CD4-positive, alpha-beta T cell (primary cell): ENCODE data around the gene PTPRM. TPM values are rescaled to one million over a fixed set of nuclear protein-coding genes. Genes with fewer than 3 reads are reported as not detected.

Experiments used
- ATAC-seq: fragments of 200-7000 bp; cut with Tn5 transposase; one replicate; pipeline ENCODE4 v1.10.0; 2022; ENCODE audit warnings: mild to moderate bottlenecking; ENCODE audit not compliant: poor library complexity
- CTCF ChIA-PET: fragments of 350-600 bp; sonication (Branson Sonifier 250); formaldehyde crosslinking; loops from one replicate; lab custom pipeline; 2021; ENCODE audit warnings: antibody characterized with exemption, inconsistent platforms; lab: Charles Lee
- POLR2A ChIA-PET: fragments of 350-600 bp; sonication (Branson Sonifier 250); formaldehyde crosslinking; loops from one replicate; lab custom pipeline; 2021; ENCODE audit warnings: antibody characterized with exemption, inconsistent platforms; lab: Charles Lee
- DNase-seq, 14 experiments: peaks; one replicate each; pipeline ENCODE4 v3.0.0-alpha.2; 2013 to 2020; ENCODE audit warnings: mixed read lengths in 2 of 14
- H3K27ac ChIP-seq, 2 donors: one replicate each; pipeline versions ENCODE4 v1.5.1 to v1.7.0; 2013; ENCODE audit warnings: low read length in 2 of 2, low read depth in 1 of 2, mild to moderate bottlenecking in 1 of 2
- H3K27me3 ChIP-seq, 2 experiments: 1 replicate in 1 of 2; 2 replicates in 1 of 2; pipeline versions ENCODE4 v1.6.1 to v1.7.0; 2013; ENCODE audit warnings: low read length in 2 of 2, control low read depth in 1 of 2, mild to moderate bottlenecking in 1 of 2, moderate library complexity in 1 of 2; ENCODE audit not compliant: insufficient read depth in 2 of 2, control insufficient read depth in 1 of 2
- H3K36me3 ChIP-seq: one replicate; pipeline ENCODE4 v1.6.1; 2013; ENCODE audit warnings: low read length, control low read depth; ENCODE audit not compliant: insufficient read depth
- H3K4me1 ChIP-seq: one replicate; pipeline ENCODE4 v1.6.1; 2013; ENCODE audit warnings: low read length, control low read depth; ENCODE audit not compliant: insufficient read depth
- H3K4me3 ChIP-seq: one replicate; pipeline ENCODE4 v1.5.1; 2013; ENCODE audit warnings: mild to moderate bottlenecking, low read length, moderate library complexity
- H3K9me3 ChIP-seq, 2 experiments: 1 replicate in 1 of 2; 2 replicates in 1 of 2; pipeline versions ENCODE4 v1.6.1 to v1.7.0; 2013; ENCODE audit warnings: low read length in 2 of 2, mild to moderate bottlenecking in 2 of 2, control low read depth in 1 of 2, moderate library complexity in 1 of 2; ENCODE audit not compliant: control insufficient read depth in 1 of 2, insufficient read depth in 1 of 2
- H3K27ac Mint-ChIP-seq: one replicate; pipeline ENCODE4 v1.8.0; 2020; ENCODE audit warnings: mixed read lengths
- H3K27me3 Mint-ChIP-seq: one replicate; pipeline ENCODE4 v1.8.0; 2021; ENCODE audit warnings: mixed read lengths
- H3K36me3 Mint-ChIP-seq: one replicate; pipeline ENCODE4 v1.8.0; 2021; ENCODE audit warnings: low read depth, mixed read lengths
- H3K4me1 Mint-ChIP-seq: one replicate; pipeline ENCODE4 v1.8.0; 2021; ENCODE audit warnings: low read depth, mixed read lengths
- H3K4me3 Mint-ChIP-seq: one replicate; pipeline ENCODE4 v1.8.0; 2020; ENCODE audit warnings: mild to moderate bottlenecking, mixed read lengths
- H3K9me3 Mint-ChIP-seq: one replicate; pipeline ENCODE4 v1.8.0; 2020; ENCODE audit warnings: mixed read lengths
- intact Hi-C, 2 experiments: fragments of 100-400 bp; cut with DNase I in 1 of 2; cut with micrococcal nuclease in 1 of 2; formaldehyde crosslinking; loops; one replicate each; pipeline versions ENCODE4 v1.15.1 to v1.9.0; 2023 to 2025; cut with DNase I, micrococcal nuclease
- total RNA-seq, 174 experiments: library from RNA in 2 of 174; stranded (reverse) in 2 of 174; gene quantifications; one replicate each; pipeline ENCODE4 v1.2.3 and lab custom pipeline; 2021 to 2026
- TF ChIP-seq, protein P1 (sequence below): fragments of 200-600 bp; IDR thresholded peaks from one replicate; pipeline ENCODE4 v1.8.0; 2022; ENCODE audit warnings: antibody characterized with exemption, mild to moderate bottlenecking

PTPRM gene
- total RNA-seq, 2 experiments from 2014 or later = 21.7 to 21.9 TPM

- no peaks in the 10 kb centered on the region for H3K27me3 ChIP-seq
- H3K36me3 Mint-ChIP-seq = no peaks in the 10 kb centered on the region
- intact Hi-C loops = no loop called here
- no peak overlapping the region for H3K4me3 ChIP-seq
- H3K36me3 ChIP-seq = no peaks in the 10 kb centered on the region
- H3K27me3 Mint-ChIP-seq = no peaks in the 10 kb centered on the region
- ATAC-seq (no peak), DNase-seq (no peak)
- peaks cover 11% of the 10 kb centered on the region for H3K4me1 Mint-ChIP-seq
- H3K4me3 Mint-ChIP-seq = no peak overlapping the region
- H3K9me3 ChIP-seq = no peaks in the 10 kb centered on the region
- CTCF ChIA-PET = no interaction called here
- peaks cover 12% of the 10 kb centered on the region for H3K9me3 Mint-ChIP-seq
- no peak overlapping the region for H3K27ac ChIP-seq
- H3K27ac Mint-ChIP-seq = no peak overlapping the region
- TF ChIP-seq, protein P1, sequence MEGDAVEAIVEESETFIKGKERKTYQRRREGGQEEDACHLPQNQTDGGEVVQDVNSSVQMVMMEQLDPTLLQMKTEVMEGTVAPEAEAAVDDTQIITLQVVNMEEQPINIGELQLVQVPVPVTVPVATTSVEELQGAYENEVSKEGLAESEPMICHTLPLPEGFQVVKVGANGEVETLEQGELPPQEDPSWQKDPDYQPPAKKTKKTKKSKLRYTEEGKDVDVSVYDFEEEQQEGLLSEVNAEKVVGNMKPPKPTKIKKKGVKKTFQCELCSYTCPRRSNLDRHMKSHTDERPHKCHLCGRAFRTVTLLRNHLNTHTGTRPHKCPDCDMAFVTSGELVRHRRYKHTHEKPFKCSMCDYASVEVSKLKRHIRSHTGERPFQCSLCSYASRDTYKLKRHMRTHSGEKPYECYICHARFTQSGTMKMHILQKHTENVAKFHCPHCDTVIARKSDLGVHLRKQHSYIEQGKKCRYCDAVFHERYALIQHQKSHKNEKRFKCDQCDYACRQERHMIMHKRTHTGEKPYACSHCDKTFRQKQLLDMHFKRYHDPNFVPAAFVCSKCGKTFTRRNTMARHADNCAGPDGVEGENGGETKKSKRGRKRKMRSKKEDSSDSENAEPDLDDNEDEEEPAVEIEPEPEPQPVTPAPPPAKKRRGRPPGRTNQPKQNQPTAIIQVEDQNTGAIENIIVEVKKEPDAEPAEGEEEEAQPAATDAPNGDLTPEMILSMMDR = no peak
- POLR2A ChIA-PET = no interaction called here
- H3K4me1 ChIP-seq = no peaks in the 10 kb centered on the region
These were observed 662.7 kb downstream of the PTPRM start for GRCh38 chr18:8229787-8230186.

DNA sequence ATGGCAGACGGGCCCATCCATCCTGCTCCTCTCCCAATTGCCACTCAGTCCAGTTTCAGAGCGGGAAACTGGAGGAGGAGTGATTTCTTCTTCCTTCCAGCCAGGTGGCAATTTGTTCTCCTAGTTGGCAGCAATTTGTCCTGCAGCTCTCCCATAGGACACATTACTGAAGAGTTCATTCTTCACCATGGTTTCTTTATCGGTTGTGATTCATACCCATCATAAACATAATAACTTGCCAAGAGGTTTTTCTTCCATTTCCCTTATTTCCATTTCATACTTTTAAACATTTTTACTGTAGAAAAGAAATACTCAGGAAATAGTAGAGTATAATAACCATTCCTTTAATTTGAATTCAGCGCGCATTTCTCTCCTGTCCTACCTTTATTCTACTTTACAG is 664.2 kb downstream of the PTPRM start:
- intact Hi-C loops = no loop called here
- Mint-ChIP-seq H3K4me1 (peaks cover 11% of the 10 kb centered on the region), H3K4me3 (no peak overlapping the region), H3K27ac (no peak overlapping the region), H3K27me3 (no peaks in the 10 kb centered on the region), H3K9me3 (peaks cover 9% of the 10 kb centered on the region), H3K36me3 (no peaks in the 10 kb centered on the region)
- Histone ChIP-seq H3K27me3 (no peaks in the 10 kb centered on the region), H3K9me3 (no peaks in the 10 kb centered on the region), H3K4me1 (no peaks in the 10 kb centered on the region), H3K36me3 (no peaks in the 10 kb centered on the region), H3K4me3 (no peak overlapping the region), H3K27ac (no peak overlapping the region)
- ChIA-PET POLR2A (no interaction called here), CTCF (no interaction called here)
- ATAC-seq (no peak), DNase-seq (no peak)
- TF ChIP-seq, protein P1 = no peak

GRCh38 chr18:8232791-8233190 is 665.7 kb downstream of the PTPRM start:
- ATAC-seq (no peak), DNase-seq (no peak)
- Histone ChIP-seq H3K9me3 (no peaks in the 10 kb centered on the region), H3K4me3 (no peak overlapping the region), H3K4me1 (no peaks in the 10 kb centered on the region), H3K36me3 (no peaks in the 10 kb centered on the region), H3K27ac (no peak overlapping the region), H3K27me3 (no peaks in the 10 kb centered on the region)
- Mint-ChIP-seq H3K27ac (peak overlapping the region; percentile 11), H3K4me1 (peaks cover 11% of the 10 kb centered on the region), H3K9me3 (peaks cover 9% of the 10 kb centered on the region), H3K27me3 (no peaks in the 10 kb centered on the region), H3K4me3 (no peak overlapping the region), H3K36me3 (no peaks in the 10 kb centered on the region)
- POLR2A ChIA-PET = interaction anchor here (0.6 kb wide), 1 partner anchor 62 kb away, joined by 3 read pairs; no protein-coding TSS in a partner anchor
- intact Hi-C loops = no loop called here
- TF ChIP-seq, protein P1 = no peak
- CTCF ChIA-PET = no interaction called here
